WTC11 (cell line): ENCODE data around the gene USF3.

Experiments used
- NR2C2 ChIP-seq: sonication (generic); formaldehyde crosslinking; IDR thresholded peaks from 2 replicates; pipeline ENCODE4 v1.8.0; 2022; ENCODE audit warnings: mild to moderate bottlenecking, missing genetic modification reagents
- TEAD4 ChIP-seq: sonication (generic); formaldehyde crosslinking; IDR thresholded peaks from 2 replicates; pipeline ENCODE4 v1.8.0; 2022; ENCODE audit warnings: mild to moderate bottlenecking, missing genetic modification reagents
- ZNF396 ChIP-seq: fragments of 250-450 bp; sonication (Bioruptor Pico); IDR thresholded peaks from 2 replicates; pipeline ENCODE4 v1.8.0; 2021; ENCODE audit warnings: mild to moderate bottlenecking, moderate library complexity, borderline replicate concordance

DNA sequence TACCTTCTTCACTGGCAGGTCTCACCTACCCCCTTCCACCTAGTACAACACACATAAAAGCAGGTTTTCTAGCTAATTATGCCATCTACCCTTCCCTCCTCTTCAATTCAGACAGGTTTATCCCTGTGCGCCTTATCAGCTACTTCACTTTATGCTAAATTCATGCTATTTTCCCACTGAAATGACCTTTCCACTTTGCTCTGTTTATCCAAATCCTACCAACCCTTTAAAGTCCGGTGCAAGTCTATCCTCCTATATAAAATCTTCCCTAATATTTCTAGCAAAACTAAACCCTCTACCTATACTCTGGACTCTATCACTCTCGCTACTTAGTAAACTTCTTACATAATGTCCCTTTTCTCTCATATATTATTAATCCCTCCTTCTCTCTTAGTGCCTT lies 6.0 kb downstream of the USF3 start:
- TF ChIP-seq TEAD4 (CRISPR knock-in tag) (no peak), NR2C2 (no peak), ZNF396 (CRISPR knock-in tag) (no peak)
